ENCODE results near the gene TENT5C.

DNA sequence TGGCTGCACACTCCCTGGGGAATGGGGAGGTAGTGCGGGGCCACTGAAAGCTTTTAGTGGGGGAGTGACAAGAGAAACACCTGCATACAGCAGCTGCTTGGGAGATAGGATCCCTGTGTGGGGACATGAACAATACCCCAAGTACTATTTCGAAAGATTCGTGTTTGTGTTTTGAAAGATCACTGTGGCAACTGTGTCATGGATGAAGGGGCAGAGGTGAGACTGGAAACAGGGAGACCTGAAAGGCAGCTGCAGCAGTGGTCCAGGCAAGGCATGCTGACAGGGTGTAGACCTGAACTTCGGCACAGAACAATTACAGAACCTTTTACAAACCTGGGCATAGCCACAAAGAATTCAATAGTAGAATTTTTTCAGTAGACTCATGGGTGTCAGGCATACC, 32.9 kb downstream of the TENT5C start:
- TF ChIP-seq CTCF (IDR thresholded peaks at IDR 0.05) (no peak), POLR2A (IDR thresholded peaks at IDR 0.05) (no peak), EP300 (IDR thresholded peaks at IDR 0.05) (no peak)

Data from tibial nerve (tissue), 4 donors.